HepG2 (cell line): ENCODE results near the gene CTSA. TPM values are rescaled to one million over a fixed set of nuclear protein-coding genes. Genes with fewer than 3 reads are reported as not detected.

ENCODE experiments used
- ATAD3A ChIP-seq: sonication (generic); formaldehyde crosslinking; IDR thresholded peaks from 2 replicates; pipeline ENCODE4 v1.4.0; 2020; ENCODE audit warnings: missing genetic modification reagents
- ATRX ChIP-seq: sonication (generic); formaldehyde crosslinking; IDR thresholded peaks from 2 replicates; pipeline ENCODE4 v1.4.0; 2020; ENCODE audit warnings: missing genetic modification reagents, borderline replicate concordance
- CAMTA2 ChIP-seq: sonication (generic); formaldehyde crosslinking; IDR thresholded peaks from 2 replicates; pipeline ENCODE4 v1.4.0; 2020; ENCODE audit warnings: mild to moderate bottlenecking, missing genetic modification reagents, borderline replicate concordance
- EED ChIP-seq: sonication (generic); formaldehyde crosslinking; IDR thresholded peaks from 2 replicates; pipeline ENCODE4 v1.5.0; 2020; ENCODE audit warnings: mild to moderate bottlenecking, missing genetic modification reagents
- HBP1 ChIP-seq: IDR thresholded peaks from 2 replicates; pipeline ENCODE4 v1.6.1; 2016; ENCODE audit warnings: low read depth, control low read depth
- HMGXB4 ChIP-seq, 2 experiments: sonication (generic) in 1 of 2; formaldehyde crosslinking in 1 of 2; IDR thresholded peaks; 2 replicates each; pipeline versions ENCODE4 v1.4.0 to v1.6.1; 2018 to 2020; ENCODE audit warnings: missing genetic modification reagents in 2 of 2, borderline replicate concordance in 1 of 2, low read depth in 1 of 2, mild to moderate bottlenecking in 1 of 2, missing biosample characterization in 1 of 2
- ISL2 ChIP-seq: sonication (generic); formaldehyde crosslinking; IDR thresholded peaks from 2 replicates; pipeline ENCODE4 v1.5.0; 2020; ENCODE audit warnings: missing genetic modification reagents
- JUNB ChIP-seq: sonication (generic); formaldehyde crosslinking; IDR thresholded peaks from 2 replicates; pipeline ENCODE4 v1.8.0; 2022; ENCODE audit warnings: missing genetic modification reagents, mild to moderate bottlenecking, borderline replicate concordance
- KDM2A ChIP-seq: sonication (generic); formaldehyde crosslinking; IDR thresholded peaks from 2 replicates; pipeline ENCODE4 v1.4.0; 2020; ENCODE audit warnings: low read depth, missing genetic modification reagents, borderline replicate concordance
- MYC ChIP-seq: sonication (generic); formaldehyde crosslinking; IDR thresholded peaks from 2 replicates; pipeline ENCODE4 v1.9.0; 2021; ENCODE audit warnings: missing genetic modification reagents, borderline replicate concordance
- NR2C2 ChIP-seq: sonication (generic); formaldehyde crosslinking; IDR thresholded peaks from 2 replicates; pipeline ENCODE4 v1.4.0; 2020; ENCODE audit warnings: missing genetic modification reagents, mild to moderate bottlenecking, moderate library complexity, borderline replicate concordance
- PPARG ChIP-seq: conservative IDR thresholded peaks from 2 replicates; pipeline ENCODE4 v1.6.1; 2016; ENCODE audit warnings: missing biosample characterization, missing genetic modification reagents
- UBTF ChIP-seq: sonication (generic); formaldehyde crosslinking; IDR thresholded peaks from 2 replicates; pipeline ENCODE4 v1.4.0; 2020; ENCODE audit warnings: mild to moderate bottlenecking, missing genetic modification reagents
- ZBTB43 ChIP-seq: sonication (generic); formaldehyde crosslinking; conservative IDR thresholded peaks from 2 replicates; pipeline ENCODE4 v1.4.0; 2020; ENCODE audit warnings: missing genetic modification reagents
- ZBTB49 ChIP-seq: sonication (generic); formaldehyde crosslinking; IDR thresholded peaks from 2 replicates; pipeline ENCODE4 v1.4.0; 2020; ENCODE audit warnings: missing genetic modification reagents, borderline replicate concordance
- ZNF567 ChIP-seq: sonication (generic); formaldehyde crosslinking; IDR thresholded peaks from 2 replicates; pipeline ENCODE4 v1.8.1; 2023; ENCODE audit warnings: mild to moderate bottlenecking, missing genetic modification reagents, borderline replicate concordance
- ZNF674 ChIP-seq: sonication (generic); formaldehyde crosslinking; IDR thresholded peaks from 2 replicates; pipeline ENCODE4 v1.5.0; 2020; ENCODE audit warnings: low read depth, mild to moderate bottlenecking, missing genetic modification reagents
- ZNF782 ChIP-seq: sonication (generic); formaldehyde crosslinking; IDR thresholded peaks from 2 replicates; pipeline ENCODE4 v1.4.0; 2020; ENCODE audit warnings: missing genetic modification reagents, mild to moderate bottlenecking, borderline replicate concordance
- polyA plus RNA-seq, 8 experiments: library from polyadenylated mRNA; depleted of rRNA in 3 of 8; stranded (reverse) in 7 of 8; unstranded in 1 of 8; fragments of >200 nt; fragmentation: Illumina TruSeq in 4 of 8; extraction: Trizol in 4 of 8; gene quantifications; 2 replicates each; pipeline versions ENCODE4 v1.2.1 to v1.2.3, GENCODE V29; 2011 to 2016; ENCODE audit warnings: low read depth in 4 of 8, missing spikeins in 1 of 8, mixed read lengths in 1 of 8; ENCODE audit not compliant: insufficient read depth in 1 of 8
- total RNA-seq, 5 experiments: library from RNA; depleted of rRNA; stranded (reverse); fragments of >200 nt; fragmentation: Illumina TruSeq; extraction: Trizol; gene quantifications; 2 replicates each; pipeline ENCODE4 v1.2.3, GENCODE V29; 2016; ENCODE audit warnings: low read depth in 1 of 5

Gene CTSA
- total and polyA plus RNA-seq, 2 of the 13 experiments (the other 11 are each of a cell fraction or from before 2014, with no cell fraction given), result 202 to 231 TPM

- 0 out of 2 replicates have a peak, but pooled peaks have one; percentile 11 for TF ChIP-seq HBP1 (CRISPR knock-in tag)
- TF ChIP-seq ISL2 (CRISPR knock-in tag), result peak; percentile 57; the same call in 1 of the 2 replicates
- peak; percentile 98; the same call in 1 of the 2 replicates for TF ChIP-seq CAMTA2
- TF ChIP-seq KDM2A (CRISPR knock-in tag), result peak; percentile 97
- peak; percentile 45; the same call in 1 of the 2 replicates for TF ChIP-seq PPARG (CRISPR knock-in tag)
- TF ChIP-seq ZNF674 (CRISPR knock-in tag), result peak; percentile 87; the same call in 1 of the 2 replicates
- no peak; the same call in 1 of the 2 replicates for TF ChIP-seq ATRX
- peak; percentile 98 for TF ChIP-seq UBTF
- TF ChIP-seq MYC (CRISPR knock-in tag), result peak; percentile 94
- no peak for TF ChIP-seq JUNB
- TF ChIP-seq ZNF567 (CRISPR knock-in tag), result peak; percentile 97
- TF ChIP-seq HMGXB4 (CRISPR knock-in tag; IDR thresholded peaks at IDR 0.05; ENCODE audit: borderline replicate concordance in 1 of 2, low read depth in 1 of 2), result peak; percentile 81 to 94
- TF ChIP-seq EED (CRISPR knock-in tag), result peak; percentile 95
- TF ChIP-seq ZBTB43 (CRISPR knock-in tag), result no peak; the same call in 1 of the 2 replicates
- peak; percentile 96 for TF ChIP-seq ZBTB49
- TF ChIP-seq ATAD3A, result no peak
- peak; percentile 81 for TF ChIP-seq ZNF782 (CRISPR knock-in tag)
- peak; percentile 88 for TF ChIP-seq NR2C2
Observed at GRCh38 chr20:45934586-45935415, 43.7 kb downstream of the CTSA start, which contains the start of gene PCIF1 (continued).
